OCI-LY3 (cell line): ENCODE results near the gene PRODH.
"Not testable (repeated sequence)": the region's sequence is repeated elsewhere in the genome, so short reads cannot be mapped to it uniquely, and the experiment has no call there.

Source experiments
- CTCF ChIP-seq: fragments of 200-600, 300-600 bp; sonication (generic); IDR thresholded peaks from 2 replicates; pipeline ENCODE4 v1.5.1; 2014; ENCODE audit warnings: antibody characterized with exemption, low read length, low read depth
- EZH2phosphoT487 ChIP-seq: fragments of 200-600 bp; shearing (Covaris generic); IDR thresholded peaks from 2 replicates; pipeline ENCODE4 v1.6.1; 2018; ENCODE audit warnings: antibody characterized with exemption, mixed run types, low read depth

DNA sequence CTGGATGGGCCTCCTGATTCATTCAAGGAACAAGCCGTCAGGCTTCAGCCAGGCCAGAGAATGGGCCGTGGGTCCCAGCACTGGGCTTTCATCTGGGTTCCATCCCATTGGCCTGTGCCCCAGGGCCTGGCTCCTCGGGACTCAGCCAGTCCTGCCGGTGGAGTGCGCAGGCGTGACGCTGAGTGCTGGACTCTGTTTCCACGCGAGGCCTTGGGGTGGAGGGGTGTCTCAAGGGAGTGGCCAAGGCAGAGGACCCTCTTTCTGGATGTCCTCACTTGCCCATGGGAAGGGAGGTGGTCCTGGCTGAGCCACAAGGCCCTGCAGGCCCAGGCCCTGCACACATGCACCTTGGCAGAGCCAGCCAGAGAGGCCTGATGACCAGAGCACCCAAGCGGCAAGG is 28.0 kb upstream of the PRODH start:
- TF ChIP-seq CTCF, EZH2phosphoT487: not testable (repeated sequence)
